Progenitor cell of endocrine pancreas (in vitro differentiated cells): ENCODE data around the gene THRSP. TPM values are rescaled to one million over a fixed set of nuclear protein-coding genes. Genes with fewer than 3 reads are reported as not detected.
"Not testable (repeated sequence)": the region's sequence is repeated elsewhere in the genome, so short reads cannot be mapped to it uniquely, and the experiment has no call there.

Experiments used
- DNase-seq: peaks from one replicate; pipeline ENCODE4 v3.0.0; 2021; ENCODE audit warnings: low spot score; ENCODE audit not compliant: unreplicated experiment
- H3K27ac Mint-ChIP-seq: 2 replicates; pipeline ENCODE4 v1.8.0; 2021; ENCODE audit warnings: mild to moderate bottlenecking, moderate library complexity, mixed read lengths
- H3K27me3 Mint-ChIP-seq: 2 replicates; pipeline ENCODE4 v1.8.0; 2021; ENCODE audit warnings: mixed read lengths
- H3K36me3 Mint-ChIP-seq: 2 replicates; pipeline ENCODE4 v1.8.0; 2022; ENCODE audit warnings: mixed read lengths; ENCODE audit not compliant: insufficient read depth
- H3K4me1 Mint-ChIP-seq: 2 replicates; pipeline ENCODE4 v1.8.0; 2021; ENCODE audit warnings: low read depth, mixed read lengths
- H3K4me3 Mint-ChIP-seq: 2 replicates; pipeline ENCODE4 v1.8.0; 2021; ENCODE audit warnings: low read depth, mild to moderate bottlenecking, moderate library complexity, mixed read lengths
- H3K9me3 Mint-ChIP-seq: 2 replicates; pipeline ENCODE4 v1.8.0; 2021; ENCODE audit warnings: low read depth, mixed read lengths
- total RNA-seq: library from RNA; stranded (reverse); gene quantifications from 2 replicates; pipeline ENCODE4 v1.2.1, GENCODE V29; 2021
- TF ChIP-seq, protein P1 (sequence below): fragments of 200-600 bp; sonication (generic); IDR thresholded peaks from one replicate; pipeline ENCODE4 v1.5.0; 2021; ENCODE audit warnings: antibody characterized with exemption, mild to moderate bottlenecking; ENCODE audit not compliant: unreplicated experiment

THRSP gene
- total RNA-seq, 1 donor from 2014 or later: not detected

DNA sequence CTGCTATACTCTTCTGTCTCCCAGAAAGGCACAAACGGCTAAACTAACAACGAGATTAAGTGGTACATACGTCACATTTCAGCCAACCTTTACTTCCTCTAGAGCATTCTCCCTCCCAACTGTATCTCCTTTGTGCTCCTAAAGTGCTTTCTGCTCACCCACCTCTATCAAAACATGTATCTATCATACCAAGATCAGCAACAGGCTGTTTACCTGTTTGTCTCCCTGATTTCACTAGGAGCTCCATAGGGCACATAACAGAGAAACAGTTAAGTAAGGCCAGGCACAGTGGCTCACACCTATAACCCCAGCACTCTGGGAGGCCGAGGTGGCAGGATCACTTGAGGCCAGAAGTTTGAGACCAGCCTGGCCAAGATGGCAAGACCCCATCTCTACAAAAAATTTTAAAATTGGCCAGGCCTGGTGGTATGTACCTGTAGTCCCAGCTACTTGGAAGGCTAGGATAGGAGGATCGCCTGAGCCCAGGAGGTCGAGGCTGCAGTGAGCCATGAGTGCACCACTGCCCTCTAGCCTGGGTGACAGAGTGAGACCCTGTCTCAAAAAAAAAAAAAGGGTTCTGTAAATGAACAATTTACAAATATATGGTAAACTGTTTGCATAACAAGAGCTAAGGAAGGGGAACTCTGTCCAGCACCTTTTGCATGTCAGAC, 13.2 kb downstream of the THRSP start:
- H3K4me1 Mint-ChIP-seq: peaks cover 19% of the 10 kb centered on the region
- H3K36me3 Mint-ChIP-seq: peaks cover 12% of the 10 kb centered on the region
- TF ChIP-seq, protein P1, sequence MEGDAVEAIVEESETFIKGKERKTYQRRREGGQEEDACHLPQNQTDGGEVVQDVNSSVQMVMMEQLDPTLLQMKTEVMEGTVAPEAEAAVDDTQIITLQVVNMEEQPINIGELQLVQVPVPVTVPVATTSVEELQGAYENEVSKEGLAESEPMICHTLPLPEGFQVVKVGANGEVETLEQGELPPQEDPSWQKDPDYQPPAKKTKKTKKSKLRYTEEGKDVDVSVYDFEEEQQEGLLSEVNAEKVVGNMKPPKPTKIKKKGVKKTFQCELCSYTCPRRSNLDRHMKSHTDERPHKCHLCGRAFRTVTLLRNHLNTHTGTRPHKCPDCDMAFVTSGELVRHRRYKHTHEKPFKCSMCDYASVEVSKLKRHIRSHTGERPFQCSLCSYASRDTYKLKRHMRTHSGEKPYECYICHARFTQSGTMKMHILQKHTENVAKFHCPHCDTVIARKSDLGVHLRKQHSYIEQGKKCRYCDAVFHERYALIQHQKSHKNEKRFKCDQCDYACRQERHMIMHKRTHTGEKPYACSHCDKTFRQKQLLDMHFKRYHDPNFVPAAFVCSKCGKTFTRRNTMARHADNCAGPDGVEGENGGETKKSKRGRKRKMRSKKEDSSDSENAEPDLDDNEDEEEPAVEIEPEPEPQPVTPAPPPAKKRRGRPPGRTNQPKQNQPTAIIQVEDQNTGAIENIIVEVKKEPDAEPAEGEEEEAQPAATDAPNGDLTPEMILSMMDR: no peak
- H3K27me3 Mint-ChIP-seq: peaks cover 3% of the 10 kb centered on the region
- H3K9me3 Mint-ChIP-seq: peaks cover 3% of the 10 kb centered on the region
- H3K27ac Mint-ChIP-seq: no peak overlapping the region
- no peak for DNase-seq
- no peak overlapping the region for H3K4me3 Mint-ChIP-seq

- not testable (repeated sequence) for DNase-seq, H3K36me3 Mint-ChIP-seq, H3K9me3 Mint-ChIP-seq, H3K27ac Mint-ChIP-seq, H3K27me3 Mint-ChIP-seq
- Mint-ChIP-seq H3K4me3 (peak overlapping the region; percentile 90), H3K4me1 (peaks cover 19% of the 10 kb centered on the region)
Observed at GRCh38 chr11:78077592-78077991, 13.9 kb downstream of the THRSP start.

GRCh38 chr11:78078218-78079167, 14.8 kb downstream of the THRSP start:
- H3K27ac Mint-ChIP-seq: peak overlapping the region; percentile 97
- peaks cover 7% of the 10 kb centered on the region for H3K36me3 Mint-ChIP-seq
- DNase-seq: no peak
- H3K27me3 Mint-ChIP-seq: peaks cover 4% of the 10 kb centered on the region
- peaks cover 3% of the 10 kb centered on the region for H3K9me3 Mint-ChIP-seq
- TF ChIP-seq, protein P1: no peak
- H3K4me1 Mint-ChIP-seq: peaks cover 19% of the 10 kb centered on the region
- peak overlapping the region; percentile 90 for H3K4me3 Mint-ChIP-seq

DNA sequence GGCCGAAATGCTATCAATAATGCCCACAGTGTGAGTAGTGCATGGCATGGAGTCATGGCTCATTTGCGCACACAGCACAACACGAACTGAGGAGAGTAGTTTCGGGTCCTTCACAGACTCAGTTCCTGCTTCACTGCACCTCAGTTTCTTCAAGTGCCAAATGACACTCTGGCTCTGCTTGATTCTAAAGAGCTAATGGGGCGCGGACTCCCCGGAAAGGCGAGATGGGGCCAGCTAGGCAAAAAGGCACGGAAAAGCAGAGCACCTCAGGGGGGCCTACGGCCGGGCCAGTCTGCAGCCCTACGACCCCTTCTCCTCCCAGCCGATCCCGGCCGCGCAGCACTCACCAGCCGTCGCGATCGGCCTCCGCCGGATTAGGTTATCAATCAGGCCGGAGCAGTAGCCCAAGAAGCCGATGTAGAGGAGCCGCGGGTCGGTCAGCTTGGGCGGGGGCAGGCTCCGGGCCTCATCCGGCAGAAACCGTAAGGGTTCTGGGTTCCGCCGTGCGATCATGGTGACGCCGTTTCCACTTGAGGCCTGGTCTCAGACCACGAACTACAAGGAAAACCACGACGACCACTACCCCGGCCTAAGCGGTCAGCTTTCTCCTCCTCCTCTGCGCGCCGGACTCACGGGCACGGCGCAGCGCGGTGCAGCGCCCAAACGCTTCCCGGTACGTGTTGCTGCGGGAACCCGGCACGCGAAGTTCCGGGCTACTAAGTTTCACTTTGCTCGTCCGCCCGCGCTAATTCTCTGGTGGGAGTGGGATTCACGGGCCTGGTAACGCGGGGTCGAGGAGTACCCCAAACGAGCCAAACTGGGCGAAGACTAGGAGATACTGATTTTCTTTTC, 15.8 kb downstream of the THRSP start, which contains the start of gene NDUFC2:
NDUFC2 (minus strand) TSS at position 631 of the 852 bp plus-strand sequence; CDS start at position 513, 118 bp downstream.
- Mint-ChIP-seq H3K9me3 (peaks cover 3% of the 10 kb centered on the region), H3K4me1 (peaks cover 19% of the 10 kb centered on the region), H3K27me3 (peaks cover 4% of the 10 kb centered on the region), H3K4me3 (peak within 1 kb of the TSS; percentile 90), H3K36me3 (peaks cover 7% of the 10 kb centered on the region), H3K27ac (peak within 1 kb of the TSS; percentile 97)
- TF ChIP-seq, protein P1: peak; percentile 10
- DNase-seq: peak; percentile 51

GRCh38 chr11:78080084-78080817, 16.6 kb downstream of the THRSP start:
- Mint-ChIP-seq H3K27ac (peak overlapping the region; percentile 97), H3K36me3 (peaks cover 4% of the 10 kb centered on the region), H3K9me3 (peaks cover 3% of the 10 kb centered on the region), H3K27me3 (peaks cover 4% of the 10 kb centered on the region), H3K4me1 (peaks cover 14% of the 10 kb centered on the region), H3K4me3 (peak overlapping the region; percentile 90)
- TF ChIP-seq, protein P1: no peak
- DNase-seq: no peak
